MG63 (cell line): ENCODE results near the gene DMD. TPM values are rescaled to one million over a fixed set of nuclear protein-coding genes. Genes with fewer than 3 reads are reported as not detected.
A peak's percentile ranks its signal among the peaks of the same experiment; 100 is the strongest.
"Not testable (repeated sequence)": the region's sequence is repeated elsewhere in the genome, so short reads cannot be mapped to it uniquely, and the experiment has no call there.

Source experiments
- DNase-seq: peaks from one replicate; pipeline ENCODE4 v3.0.0-alpha.2; 2020
- H3K27me3 ChIP-seq: fragments of 250-450 bp; sonication (Bioruptor Pico); 2 replicates; pipeline ENCODE4 v1.5.1; 2020; ENCODE audit warnings: mild to moderate bottlenecking, moderate library complexity
- H3K36me3 ChIP-seq: fragments of 250-450 bp; sonication (Bioruptor Pico); 2 replicates; pipeline ENCODE4 v1.5.1; 2020; ENCODE audit warnings: mild to moderate bottlenecking, moderate library complexity
- H3K4me3 ChIP-seq: fragments of 250-450 bp; sonication (Bioruptor Pico); 2 replicates; pipeline ENCODE4 v1.5.1; 2020; ENCODE audit warnings: mild to moderate bottlenecking, moderate library complexity
- H3K9me3 ChIP-seq: fragments of 250-450 bp; sonication (Bioruptor Pico); 2 replicates; pipeline ENCODE4 v1.5.1; 2020; ENCODE audit warnings: mild to moderate bottlenecking, moderate library complexity
- total RNA-seq: library from RNA; depleted of rRNA; stranded (reverse); fragments of >200 nt; shearing (Covaris generic); gene quantifications from 2 replicates; pipeline ENCODE4 v1.2.3, GENCODE V29; 2014; ENCODE audit warnings: low replicate concordance

The DMD gene
- total RNA-seq, 1 experiment from 2014 or later: 11.5 TPM

GRCh38 chrX:31420711-31421151, 1790.6 kb downstream of the DMD start:
- DNase-seq: no peak
- Histone ChIP-seq H3K36me3 (no peaks in the 10 kb centered on the region), H3K9me3 (no peaks in the 10 kb centered on the region), H3K4me3 (no peak overlapping the region), H3K27me3 (no peaks in the 10 kb centered on the region)

GRCh38 chrX:31420302-31420701, 1791.0 kb downstream of the DMD start:
- Histone ChIP-seq H3K36me3 (no peaks in the 10 kb centered on the region), H3K9me3 (no peaks in the 10 kb centered on the region), H3K4me3 (no peak overlapping the region), H3K27me3 (no peaks in the 10 kb centered on the region)
- DNase-seq: no peak

GRCh38 chrX:31397119-31397518, 1814.2 kb downstream of the DMD start:
- no peaks in the 10 kb centered on the region for H3K36me3 ChIP-seq
- H3K9me3 ChIP-seq: no peaks in the 10 kb centered on the region
- peak; percentile 13 for DNase-seq
- H3K27me3 ChIP-seq: no peaks in the 10 kb centered on the region
- no peak overlapping the region for H3K4me3 ChIP-seq

GRCh38 chrX:31392513-31392912, 1818.8 kb downstream of the DMD start:
- Histone ChIP-seq H3K9me3 (no peaks in the 10 kb centered on the region), H3K4me3 (no peak overlapping the region), H3K36me3 (no peaks in the 10 kb centered on the region), H3K27me3 (no peaks in the 10 kb centered on the region)
- no peak for DNase-seq

- H3K36me3 ChIP-seq: no peaks in the 10 kb centered on the region
- no peak overlapping the region for H3K4me3 ChIP-seq
- H3K9me3 ChIP-seq: no peaks in the 10 kb centered on the region
- DNase-seq: no peak
- no peaks in the 10 kb centered on the region for H3K27me3 ChIP-seq
These were observed 1822.4 kb downstream of the DMD start for GRCh38 chrX:31388946-31389345.

- Histone ChIP-seq H3K9me3 (no peaks in the 10 kb centered on the region), H3K27me3 (no peaks in the 10 kb centered on the region), H3K36me3 (no peaks in the 10 kb centered on the region), H3K4me3 (no peak overlapping the region)
- no peak for DNase-seq
These were observed 1826.9 kb downstream of the DMD start for GRCh38 chrX:31384471-31384870.

- Histone ChIP-seq H3K4me3 (no peak overlapping the region), H3K27me3 (no peaks in the 10 kb centered on the region), H3K36me3 (no peaks in the 10 kb centered on the region), H3K9me3 (no peaks in the 10 kb centered on the region)
- no peak for DNase-seq
These were observed 1827.4 kb downstream of the DMD start for GRCh38 chrX:31383991-31384390.

- H3K4me3 ChIP-seq, H3K36me3 ChIP-seq, H3K27me3 ChIP-seq, DNase-seq, H3K9me3 ChIP-seq: not testable (repeated sequence)
These were observed 1832.4 kb downstream of the DMD start for GRCh38 chrX:31378973-31379372.

GRCh38 chrX:31377821-31378220, 1833.5 kb downstream of the DMD start:
- DNase-seq, H3K36me3 ChIP-seq, H3K9me3 ChIP-seq, H3K4me3 ChIP-seq, H3K27me3 ChIP-seq: not testable (repeated sequence)

GRCh38 chrX:31376408-31377022, 1834.8 kb downstream of the DMD start:
- H3K27me3 ChIP-seq: no peaks in the 10 kb centered on the region
- H3K9me3 ChIP-seq: no peaks in the 10 kb centered on the region
- DNase-seq: no peak
- H3K36me3 ChIP-seq: no peaks in the 10 kb centered on the region
- no peak overlapping the region for H3K4me3 ChIP-seq

- H3K36me3 ChIP-seq: no peaks in the 10 kb centered on the region
- DNase-seq: no peak
- no peak overlapping the region for H3K4me3 ChIP-seq
- H3K9me3 ChIP-seq: no peaks in the 10 kb centered on the region
- no peaks in the 10 kb centered on the region for H3K27me3 ChIP-seq
These were observed 1836.6 kb downstream of the DMD start for GRCh38 chrX:31374786-31375185.

- no peak for DNase-seq
- Histone ChIP-seq H3K9me3 (no peaks in the 10 kb centered on the region), H3K27me3 (no peaks in the 10 kb centered on the region), H3K36me3 (no peaks in the 10 kb centered on the region), H3K4me3 (no peak overlapping the region)
These were observed 1839.4 kb downstream of the DMD start for GRCh38 chrX:31371956-31372355.

- Histone ChIP-seq H3K27me3 (no peaks in the 10 kb centered on the region), H3K9me3 (no peaks in the 10 kb centered on the region), H3K36me3 (no peaks in the 10 kb centered on the region), H3K4me3 (no peak overlapping the region)
- no peak for DNase-seq
These were observed 1843.5 kb downstream of the DMD start for GRCh38 chrX:31367816-31368215.

GRCh38 chrX:31366041-31366440, 1845.3 kb downstream of the DMD start:
- H3K27me3 ChIP-seq: no peaks in the 10 kb centered on the region
- no peaks in the 10 kb centered on the region for H3K36me3 ChIP-seq
- DNase-seq: peak; percentile 22
- no peak overlapping the region for H3K4me3 ChIP-seq
- H3K9me3 ChIP-seq: no peaks in the 10 kb centered on the region

- H3K9me3 ChIP-seq: no peaks in the 10 kb centered on the region
- no peak for DNase-seq
- H3K4me3 ChIP-seq: no peak overlapping the region
These were observed 1854.8 kb downstream of the DMD start for GRCh38 chrX:31356275-31357212.

GRCh38 chrX:31355206-31355955, 1856.0 kb downstream of the DMD start:
- DNase-seq: no peak
- Histone ChIP-seq H3K27me3 (no peaks in the 10 kb centered on the region), H3K4me3 (no peak overlapping the region), H3K9me3 (no peaks in the 10 kb centered on the region), H3K36me3 (no peaks in the 10 kb centered on the region)

More at GRCh38 chrX:31356275-31357212, 1854.8 kb downstream of the DMD start:
- Histone ChIP-seq H3K27me3 (no peaks in the 10 kb centered on the region), H3K36me3 (no peaks in the 10 kb centered on the region)

GRCh38 chrX:31353095-31353494, 1858.3 kb downstream of the DMD start:
- no peak overlapping the region for H3K4me3 ChIP-seq
- peak; percentile 29 for DNase-seq

More at GRCh38 chrX:31353095-31353494, 1858.3 kb downstream of the DMD start:
- no peaks in the 10 kb centered on the region for H3K27me3 ChIP-seq
- no peaks in the 10 kb centered on the region for H3K36me3 ChIP-seq
- H3K9me3 ChIP-seq: no peaks in the 10 kb centered on the region
